Measurements from ENCODE around the gene SMIM44. TPM values are rescaled to one million over a fixed set of nuclear protein-coding genes. Genes with fewer than 3 reads are reported as not detected.

SMIM44 gene
- total RNA-seq, 4 donors from 2014 or later = not detected

GRCh38 chr19:3479834-3480215 lies 3.4 kb downstream of the SMIM44 start:
- no peak for TF ChIP-seq CTCF (IDR thresholded peaks at IDR 0.05)
- no peak for DNase-seq (ENCODE audit: low spot score)
- no peak for ATAC-seq (ENCODE audit: low FRiP score)

GRCh38 chr19:3479177-3479833 lies 3.9 kb downstream of the SMIM44 start:
- TF ChIP-seq CTCF (IDR thresholded peaks at IDR 0.05) = no peak
- DNase-seq (ENCODE audit: low spot score) (no peak), ATAC-seq (ENCODE audit: low FRiP score) (no peak)

- no peak for TF ChIP-seq CTCF (IDR thresholded peaks at IDR 0.05)
- ATAC-seq (ENCODE audit: low FRiP score) (no peak), DNase-seq (ENCODE audit: low spot score) (no peak)
These were observed 4.6 kb downstream of the SMIM44 start for GRCh38 chr19:3478409-3479176.

GRCh38 chr19:3477951-3478350 lies 5.3 kb downstream of the SMIM44 start:
- no peak for TF ChIP-seq CTCF (IDR thresholded peaks at IDR 0.05)
- ATAC-seq (ENCODE audit: low FRiP score) (no peak), DNase-seq (ENCODE audit: low spot score) (no peak)

- ATAC-seq (ENCODE audit: low FRiP score) (no peak), DNase-seq (ENCODE audit: low spot score) (no peak)
- TF ChIP-seq CTCF (IDR thresholded peaks at IDR 0.05) = no peak
These were observed 5.7 kb downstream of the SMIM44 start for GRCh38 chr19:3477506-3477905.

- no peak for TF ChIP-seq CTCF (IDR thresholded peaks at IDR 0.05)
- ATAC-seq (ENCODE audit: low FRiP score) (no peak), DNase-seq (ENCODE audit: low spot score) (no peak)
These were observed 6.4 kb downstream of the SMIM44 start for GRCh38 chr19:3476830-3477229.

GRCh38 chr19:3475449-3475848 lies 7.8 kb downstream of the SMIM44 start:
- TF ChIP-seq CTCF (IDR thresholded peaks at IDR 0.05) = no peak
- no peak for DNase-seq (ENCODE audit: low spot score)
- no peak for ATAC-seq (ENCODE audit: low FRiP score)

Measured in omental fat pad (tissue), 4 donors.